ENCODE measurements around the gene TMEM208.

DNA sequence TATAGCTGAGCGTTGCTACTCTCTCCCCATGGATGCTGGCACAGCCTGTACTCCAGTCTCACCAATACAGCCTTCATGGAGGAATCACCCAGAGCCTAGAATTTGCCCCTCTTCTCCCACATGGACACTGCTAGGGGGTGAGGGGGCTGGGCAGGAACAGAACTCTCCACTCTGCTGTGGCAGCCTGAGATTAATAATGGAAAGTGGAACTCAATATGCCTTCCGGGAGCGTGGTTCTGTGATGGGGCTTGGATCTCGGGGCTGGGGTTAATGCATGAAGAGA lies 23.1 kb downstream of the TMEM208 start:
- TF ChIP-seq, protein P1, sequence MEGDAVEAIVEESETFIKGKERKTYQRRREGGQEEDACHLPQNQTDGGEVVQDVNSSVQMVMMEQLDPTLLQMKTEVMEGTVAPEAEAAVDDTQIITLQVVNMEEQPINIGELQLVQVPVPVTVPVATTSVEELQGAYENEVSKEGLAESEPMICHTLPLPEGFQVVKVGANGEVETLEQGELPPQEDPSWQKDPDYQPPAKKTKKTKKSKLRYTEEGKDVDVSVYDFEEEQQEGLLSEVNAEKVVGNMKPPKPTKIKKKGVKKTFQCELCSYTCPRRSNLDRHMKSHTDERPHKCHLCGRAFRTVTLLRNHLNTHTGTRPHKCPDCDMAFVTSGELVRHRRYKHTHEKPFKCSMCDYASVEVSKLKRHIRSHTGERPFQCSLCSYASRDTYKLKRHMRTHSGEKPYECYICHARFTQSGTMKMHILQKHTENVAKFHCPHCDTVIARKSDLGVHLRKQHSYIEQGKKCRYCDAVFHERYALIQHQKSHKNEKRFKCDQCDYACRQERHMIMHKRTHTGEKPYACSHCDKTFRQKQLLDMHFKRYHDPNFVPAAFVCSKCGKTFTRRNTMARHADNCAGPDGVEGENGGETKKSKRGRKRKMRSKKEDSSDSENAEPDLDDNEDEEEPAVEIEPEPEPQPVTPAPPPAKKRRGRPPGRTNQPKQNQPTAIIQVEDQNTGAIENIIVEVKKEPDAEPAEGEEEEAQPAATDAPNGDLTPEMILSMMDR (IDR thresholded peaks at IDR 0.05), result no peak
- TF ChIP-seq POLR2A (IDR thresholded peaks at IDR 0.05), result no peak
